GM19372 (cell line): ENCODE measurements around the gene HBQ1.
"Not testable (repeated sequence)": the region's sequence is repeated elsewhere in the genome, so short reads cannot be mapped to it uniquely, and the experiment has no call there.

ENCODE experiments used
- ATAC-seq: cut with Tn5 transposase; IDR thresholded peaks from one replicate; pipeline ENCODE4 v1.9.1; 2021; ENCODE audit warnings: mild to moderate bottlenecking, low read depth, moderate library complexity; ENCODE audit not compliant: unreplicated experiment

Gene HBQ1

DNA sequence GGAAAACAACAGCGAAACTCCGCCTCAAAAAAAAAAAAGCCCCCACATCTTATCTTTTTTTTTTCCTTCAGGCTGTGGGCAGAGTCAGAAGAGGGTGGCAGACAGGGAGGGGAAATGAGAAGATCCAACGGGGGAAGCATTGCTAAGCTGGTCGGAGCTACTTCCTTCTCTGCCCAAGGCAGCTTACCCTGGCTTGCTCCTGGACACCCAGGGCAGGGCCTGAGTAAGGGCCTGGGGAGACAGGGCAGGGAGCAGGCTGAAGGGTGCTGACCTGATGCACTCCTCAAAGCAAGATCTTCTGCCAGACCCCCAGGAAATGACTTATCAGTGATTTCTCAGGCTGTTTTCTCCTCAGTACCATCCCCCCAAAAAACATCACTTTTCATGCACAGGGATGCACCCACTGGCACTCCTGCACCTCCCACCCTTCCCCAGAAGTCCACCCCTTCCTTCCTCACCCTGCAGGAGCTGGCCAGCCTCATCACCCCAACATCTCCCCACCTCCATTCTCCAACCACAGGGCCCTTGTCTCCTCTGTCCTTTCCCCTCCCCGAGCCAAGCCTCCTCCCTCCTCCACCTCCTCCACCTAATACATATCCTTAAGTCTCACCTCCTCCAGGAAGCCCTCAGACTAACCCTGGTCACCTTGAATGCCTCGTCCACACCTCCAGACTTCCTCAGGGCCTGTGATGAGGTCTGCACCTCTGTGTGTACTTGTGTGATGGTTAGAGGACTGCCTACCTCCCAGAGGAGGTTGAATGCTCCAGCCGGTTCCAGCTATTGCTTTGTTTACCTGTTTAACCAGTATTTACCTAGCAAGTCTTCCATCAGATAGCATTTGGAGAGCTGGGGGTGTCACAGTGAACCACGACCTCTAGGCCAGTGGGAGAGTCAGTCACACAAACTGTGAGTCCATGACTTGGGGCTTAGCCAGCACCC, 5.0 kb upstream of the HBQ1 start:
- ATAC-seq = no peak

DNA sequence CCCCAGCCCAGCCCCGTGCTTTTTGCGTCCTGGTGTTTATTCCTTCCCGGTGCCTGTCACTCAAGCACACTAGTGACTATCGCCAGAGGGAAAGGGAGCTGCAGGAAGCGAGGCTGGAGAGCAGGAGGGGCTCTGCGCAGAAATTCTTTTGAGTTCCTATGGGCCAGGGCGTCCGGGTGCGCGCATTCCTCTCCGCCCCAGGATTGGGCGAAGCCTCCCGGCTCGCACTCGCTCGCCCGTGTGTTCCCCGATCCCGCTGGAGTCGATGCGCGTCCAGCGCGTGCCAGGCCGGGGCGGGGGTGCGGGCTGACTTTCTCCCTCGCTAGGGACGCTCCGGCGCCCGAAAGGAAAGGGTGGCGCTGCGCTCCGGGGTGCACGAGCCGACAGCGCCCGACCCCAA, 4.3 kb upstream of the HBQ1 start:
- ATAC-seq = not testable (repeated sequence)

DNA sequence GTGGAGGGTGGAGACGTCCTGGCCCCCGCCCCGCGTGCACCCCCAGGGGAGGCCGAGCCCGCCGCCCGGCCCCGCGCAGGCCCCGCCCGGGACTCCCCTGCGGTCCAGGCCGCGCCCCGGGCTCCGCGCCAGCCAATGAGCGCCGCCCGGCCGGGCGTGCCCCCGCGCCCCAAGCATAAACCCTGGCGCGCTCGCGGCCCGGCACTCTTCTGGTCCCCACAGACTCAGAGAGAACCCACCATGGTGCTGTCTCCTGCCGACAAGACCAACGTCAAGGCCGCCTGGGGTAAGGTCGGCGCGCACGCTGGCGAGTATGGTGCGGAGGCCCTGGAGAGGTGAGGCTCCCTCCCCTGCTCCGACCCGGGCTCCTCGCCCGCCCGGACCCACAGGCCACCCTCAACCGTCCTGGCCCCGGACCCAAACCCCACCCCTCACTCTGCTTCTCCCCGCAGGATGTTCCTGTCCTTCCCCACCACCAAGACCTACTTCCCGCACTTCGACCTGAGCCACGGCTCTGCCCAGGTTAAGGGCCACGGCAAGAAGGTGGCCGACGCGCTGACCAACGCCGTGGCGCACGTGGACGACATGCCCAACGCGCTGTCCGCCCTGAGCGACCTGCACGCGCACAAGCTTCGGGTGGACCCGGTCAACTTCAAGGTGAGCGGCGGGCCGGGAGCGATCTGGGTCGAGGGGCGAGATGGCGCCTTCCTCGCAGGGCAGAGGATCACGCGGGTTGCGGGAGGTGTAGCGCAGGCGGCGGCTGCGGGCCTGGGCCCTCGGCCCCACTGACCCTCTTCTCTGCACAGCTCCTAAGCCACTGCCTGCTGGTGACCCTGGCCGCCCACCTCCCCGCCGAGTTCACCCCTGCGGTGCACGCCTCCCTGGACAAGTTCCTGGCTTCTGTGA, 3.5 kb upstream of the HBQ1 start, which contains the start of gene HBA1:
HBA1 (plus strand) TSS at position 204 of the 906 bp plus-strand sequence; CDS start at position 241, 37 bp downstream.
- not testable (repeated sequence) for ATAC-seq

DNA sequence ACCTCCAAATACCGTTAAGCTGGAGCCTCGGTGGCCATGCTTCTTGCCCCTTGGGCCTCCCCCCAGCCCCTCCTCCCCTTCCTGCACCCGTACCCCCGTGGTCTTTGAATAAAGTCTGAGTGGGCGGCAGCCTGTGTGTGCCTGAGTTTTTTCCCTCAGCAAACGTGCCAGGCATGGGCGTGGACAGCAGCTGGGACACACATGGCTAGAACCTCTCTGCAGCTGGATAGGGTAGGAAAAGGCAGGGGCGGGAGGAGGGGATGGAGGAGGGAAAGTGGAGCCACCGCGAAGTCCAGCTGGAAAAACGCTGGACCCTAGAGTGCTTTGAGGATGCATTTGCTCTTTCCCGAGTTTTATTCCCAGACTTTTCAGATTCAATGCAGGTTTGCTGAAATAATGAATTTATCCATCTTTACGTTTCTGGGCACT, 2.9 kb upstream of the HBQ1 start:
- ATAC-seq = no peak

DNA sequence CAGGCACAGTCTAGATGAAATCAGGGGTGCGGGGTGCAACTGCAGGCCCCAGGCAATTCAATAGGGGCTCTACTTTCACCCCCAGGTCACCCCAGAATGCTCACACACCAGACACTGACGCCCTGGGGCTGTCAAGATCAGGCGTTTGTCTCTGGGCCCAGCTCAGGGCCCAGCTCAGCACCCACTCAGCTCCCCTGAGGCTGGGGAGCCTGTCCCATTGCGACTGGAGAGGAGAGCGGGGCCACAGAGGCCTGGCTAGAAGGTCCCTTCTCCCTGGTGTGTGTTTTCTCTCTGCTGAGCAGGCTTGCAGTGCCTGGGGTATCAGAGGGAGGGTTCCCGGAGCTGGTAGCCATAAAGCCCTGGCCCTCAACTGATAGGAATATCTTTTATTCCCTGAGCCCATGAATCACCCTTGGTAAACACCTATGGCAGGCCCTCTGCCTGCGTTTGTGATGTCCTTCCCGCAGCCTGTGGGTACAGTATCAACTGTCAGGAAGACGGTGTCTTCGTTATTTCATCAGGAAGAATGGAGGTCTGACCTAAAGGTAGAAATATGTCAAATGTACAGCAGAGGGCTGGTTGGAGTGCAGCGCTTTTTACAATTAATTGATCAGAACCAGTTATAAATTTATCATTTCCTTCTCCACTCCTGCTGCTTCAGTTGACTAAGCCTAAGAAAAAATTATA, 2.1 kb upstream of the HBQ1 start:
- ATAC-seq = no peak

DNA sequence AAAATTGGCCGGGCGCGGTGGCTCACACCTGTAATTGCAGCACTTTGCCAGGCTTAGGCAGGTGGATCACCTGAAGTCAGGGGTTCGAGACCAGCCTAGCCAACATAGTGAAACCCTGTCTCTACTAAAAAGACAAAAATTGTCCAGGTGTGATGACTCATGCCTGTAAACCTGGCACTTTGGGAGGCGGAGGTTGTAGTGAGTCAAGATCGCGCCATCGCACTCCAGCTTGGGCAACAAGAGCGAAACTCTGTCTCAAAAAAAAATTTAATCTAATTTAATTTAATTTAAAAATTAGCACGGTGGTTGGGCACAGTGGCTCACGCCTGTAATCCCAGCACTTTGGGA, 1.6 kb upstream of the HBQ1 start:
- no peak for ATAC-seq

DNA sequence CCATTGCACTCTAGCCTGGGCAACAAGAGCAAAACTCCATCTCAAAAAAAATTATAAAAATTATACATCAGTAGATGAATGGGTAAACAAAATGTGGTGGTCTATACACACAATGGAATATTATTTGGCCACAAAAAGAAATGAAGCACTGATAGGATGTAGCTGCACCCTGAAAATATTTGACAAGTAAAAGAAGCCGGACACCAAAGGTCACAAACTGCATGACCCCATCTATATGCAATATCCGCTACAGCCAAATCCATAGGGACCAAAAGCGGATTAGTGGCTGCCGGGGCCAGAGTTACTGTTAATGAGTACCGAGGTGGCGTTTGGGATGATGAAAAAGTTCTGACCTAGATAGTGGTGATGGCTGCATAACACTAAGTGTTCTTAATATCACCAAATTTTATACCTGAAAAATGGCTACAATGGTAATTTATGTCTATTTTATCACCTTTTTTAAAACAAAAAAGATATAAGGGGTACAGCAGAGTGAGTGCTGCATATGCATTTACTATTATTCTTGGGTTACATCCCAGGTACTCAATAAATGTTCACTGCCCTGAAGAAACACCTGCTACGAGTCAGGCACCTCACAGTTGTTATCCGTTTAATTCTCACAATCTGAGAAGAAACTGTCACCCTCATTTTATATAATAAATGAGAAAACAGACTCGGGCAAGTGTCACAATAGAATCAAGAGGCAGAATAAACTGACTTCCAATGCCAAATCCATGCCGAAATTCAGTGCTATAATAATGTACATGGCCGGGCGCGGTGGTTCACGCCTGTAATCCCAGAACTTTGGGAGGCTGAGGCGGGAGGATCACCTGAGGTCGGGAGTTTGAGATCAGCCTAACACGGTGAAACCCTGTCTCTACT, 807 bp upstream of the HBQ1 start:
- no peak for ATAC-seq

DNA sequence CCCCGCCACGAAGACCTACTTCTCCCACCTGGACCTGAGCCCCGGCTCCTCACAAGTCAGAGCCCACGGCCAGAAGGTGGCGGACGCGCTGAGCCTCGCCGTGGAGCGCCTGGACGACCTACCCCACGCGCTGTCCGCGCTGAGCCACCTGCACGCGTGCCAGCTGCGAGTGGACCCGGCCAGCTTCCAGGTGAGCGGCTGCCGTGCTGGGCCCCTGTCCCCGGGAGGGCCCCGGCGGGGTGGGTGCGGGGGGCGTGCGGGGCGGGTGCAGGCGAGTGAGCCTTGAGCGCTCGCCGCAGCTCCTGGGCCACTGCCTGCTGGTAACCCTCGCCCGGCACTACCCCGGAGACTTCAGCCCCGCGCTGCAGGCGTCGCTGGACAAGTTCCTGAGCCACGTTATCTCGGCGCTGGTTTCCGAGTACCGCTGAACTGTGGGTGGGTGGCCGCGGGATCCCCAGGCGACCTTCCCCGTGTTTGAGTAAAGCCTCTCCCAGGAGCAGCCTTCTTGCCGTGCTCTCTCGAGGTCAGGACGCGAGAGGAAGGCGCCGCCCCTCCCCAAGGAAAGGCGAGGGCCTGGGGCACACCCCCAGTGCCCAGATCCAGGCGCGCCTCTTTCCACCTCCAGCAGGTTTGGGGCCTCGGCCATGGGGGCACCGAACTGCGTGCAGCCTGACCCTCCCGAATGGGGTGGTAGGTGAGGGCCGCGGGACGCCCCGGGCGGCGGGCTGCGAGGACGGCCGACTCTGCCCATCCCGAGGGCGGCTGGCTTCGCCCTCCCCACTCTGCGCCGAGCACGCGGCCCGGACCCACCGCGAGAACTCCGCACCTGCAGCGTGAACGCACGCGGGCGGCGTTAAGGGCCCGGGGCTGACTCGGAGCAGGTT, 664 bp downstream of the HBQ1 start:
- no peak for ATAC-seq

DNA sequence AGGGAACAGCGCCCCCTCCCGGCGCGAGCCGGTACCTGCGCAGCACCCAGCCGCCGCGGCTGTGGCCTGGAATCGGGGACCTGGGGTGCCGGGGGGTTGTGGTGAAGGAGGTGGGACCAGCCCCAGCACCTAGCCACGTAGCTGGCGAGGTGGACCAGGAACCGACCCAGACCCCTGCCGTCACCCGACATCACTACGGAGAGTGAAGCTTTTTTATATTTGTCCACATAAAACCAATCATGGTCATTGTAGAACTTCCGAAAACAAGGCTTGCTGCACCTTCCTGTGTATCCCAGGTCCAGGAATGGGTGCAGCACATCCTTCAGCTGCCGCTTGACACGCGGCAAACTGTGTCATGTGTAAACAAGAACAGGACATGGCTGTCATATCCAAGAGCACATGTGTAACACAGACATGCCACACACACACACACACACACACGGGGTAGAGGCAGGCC, 1.3 kb downstream of the HBQ1 start:
- no peak for ATAC-seq

DNA sequence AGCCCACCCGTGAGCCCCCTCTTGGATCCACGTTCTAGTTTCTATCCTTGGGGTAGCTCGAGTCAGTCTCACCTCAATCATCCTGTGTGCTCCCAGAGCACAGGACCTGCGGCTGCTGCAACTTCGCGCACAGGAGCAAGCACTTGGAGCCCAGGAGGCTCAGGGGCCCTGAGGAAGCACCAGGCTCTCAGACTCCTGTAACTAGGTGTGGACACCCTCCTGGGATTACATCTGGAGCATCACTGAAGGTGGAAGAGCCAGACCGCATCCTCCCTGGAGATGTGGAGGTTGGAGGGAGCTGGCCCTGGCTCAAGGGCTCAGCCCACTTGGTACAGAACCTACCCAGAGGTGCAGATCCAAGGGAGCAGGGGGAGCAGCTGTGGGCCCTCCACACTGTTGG, 2.7 kb downstream of the HBQ1 start:
- no peak for ATAC-seq

DNA sequence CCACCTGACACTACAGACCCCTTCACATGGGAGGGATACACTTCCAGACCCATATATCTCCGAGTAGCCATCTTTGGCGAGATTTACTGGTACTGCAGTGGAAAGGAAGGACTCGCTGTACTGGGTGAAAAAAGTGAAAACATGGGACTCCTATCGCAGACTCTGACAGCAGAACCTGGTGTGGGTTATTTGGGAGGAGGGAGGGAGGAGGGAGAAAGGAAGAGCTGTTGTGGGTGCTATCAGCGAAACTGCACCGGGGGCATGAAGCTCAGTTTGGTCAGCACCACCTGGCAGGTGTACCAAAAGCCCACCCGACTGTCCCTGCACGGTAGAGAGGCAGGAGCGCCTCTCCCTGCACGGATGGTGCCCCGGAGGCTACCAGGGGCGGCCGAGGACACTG, 5.0 kb downstream of the HBQ1 start:
- ATAC-seq = no peak

DNA sequence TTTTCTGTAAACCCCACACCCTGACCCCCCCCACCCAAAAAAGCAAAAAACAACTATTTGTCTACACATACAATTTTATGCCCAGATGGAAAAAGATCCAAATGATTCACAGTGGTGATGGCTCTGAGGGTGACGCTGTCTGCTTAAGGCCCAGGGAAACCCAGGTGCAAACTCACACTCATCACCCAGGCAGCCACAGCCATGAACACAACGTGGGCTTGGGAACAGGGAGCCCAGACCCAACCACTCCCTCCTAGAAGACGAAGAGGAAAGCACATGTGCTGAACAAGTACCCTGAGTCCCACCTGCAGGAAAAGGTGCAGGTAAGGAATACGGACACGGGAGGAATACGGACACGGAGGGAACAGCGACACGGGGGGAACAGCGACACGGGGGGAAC, 5.4 kb downstream of the HBQ1 start:
- no peak for ATAC-seq

DNA sequence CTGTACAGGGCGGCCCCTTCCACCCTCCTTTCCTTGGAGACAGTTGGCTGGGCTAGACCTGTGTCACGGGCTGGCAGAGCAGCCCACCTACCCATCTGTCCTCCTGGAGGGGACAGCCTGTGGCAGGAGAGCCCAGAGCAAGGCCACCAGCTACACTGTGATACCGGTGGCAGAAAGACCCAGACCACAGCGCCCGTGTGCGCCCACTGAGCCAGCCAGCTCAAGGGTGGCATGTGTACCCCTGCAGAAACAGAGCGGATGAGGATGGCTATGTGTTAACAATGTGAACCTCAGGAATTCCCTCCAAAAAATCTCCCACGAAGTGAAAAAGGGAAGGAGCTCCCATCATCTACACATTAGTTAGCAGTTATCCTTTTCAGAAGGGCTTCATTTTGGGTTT, 7.1 kb downstream of the HBQ1 start:
- no peak for ATAC-seq

DNA sequence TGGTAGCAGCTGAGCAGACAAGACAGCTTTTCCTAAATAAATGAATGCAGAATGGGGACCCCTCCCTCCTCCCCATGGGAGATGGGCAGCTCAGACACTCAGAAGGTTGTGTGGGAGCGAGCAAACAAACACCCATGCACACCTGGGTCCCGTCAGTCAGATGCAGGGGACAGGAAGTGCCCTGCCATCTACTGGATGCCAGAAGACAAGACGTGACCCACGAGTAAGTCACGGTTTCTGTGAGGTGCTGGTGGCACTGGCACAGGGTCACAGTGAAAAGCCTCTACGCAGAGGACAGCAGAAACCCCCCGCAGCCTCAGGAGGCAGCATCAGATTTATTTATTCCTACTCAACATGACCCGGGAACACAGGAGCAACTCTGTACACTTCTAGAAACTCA, 8.4 kb downstream of the HBQ1 start:
- ATAC-seq = no peak

DNA sequence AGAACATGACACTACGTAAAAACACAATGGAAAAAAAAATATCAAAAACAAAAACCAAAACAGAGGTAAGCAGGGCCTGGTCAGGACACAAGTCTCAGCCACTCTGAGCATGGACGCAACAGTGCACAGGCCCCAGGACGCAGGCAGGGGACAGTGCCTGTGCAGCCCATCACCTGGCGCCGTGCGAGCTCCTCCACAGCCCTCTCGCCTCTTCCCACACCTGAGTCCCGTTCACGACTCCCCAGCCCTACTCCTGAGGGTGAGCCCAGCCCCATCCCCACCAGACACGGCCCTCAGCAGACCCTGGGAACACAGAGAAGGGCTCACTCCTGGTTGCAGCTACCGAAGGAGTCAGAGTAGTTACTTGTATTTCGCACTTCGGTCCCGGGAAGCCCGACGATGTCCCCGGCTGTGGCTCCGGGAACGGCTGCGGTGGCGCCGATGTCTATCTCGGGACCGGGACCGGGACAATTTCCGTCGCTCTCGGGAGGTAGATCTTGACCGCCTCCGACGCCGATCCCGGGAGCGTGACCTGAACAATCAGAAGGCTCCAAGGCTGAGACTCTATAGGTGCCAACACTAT, 9.4 kb downstream of the HBQ1 start:
- ATAC-seq = no peak

DNA sequence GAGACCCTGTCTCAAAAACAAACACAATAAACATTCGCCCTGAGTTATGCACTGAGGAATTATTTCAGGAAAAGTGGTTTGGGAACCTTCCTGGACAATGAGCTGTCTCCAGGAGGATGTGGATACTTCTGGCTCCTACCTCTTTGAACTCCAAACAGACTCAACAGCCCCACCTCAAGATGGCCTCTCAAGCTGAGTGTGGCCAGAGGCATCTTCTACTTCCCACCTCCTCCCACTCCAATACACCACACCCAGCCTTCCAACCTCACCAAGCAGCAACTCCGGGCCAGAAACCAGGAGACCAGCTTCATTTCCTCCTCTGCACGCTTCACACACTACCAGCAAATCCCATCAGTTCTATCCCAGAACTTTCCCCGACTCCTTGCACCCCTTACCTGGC, 11.6 kb downstream of the HBQ1 start:
- ATAC-seq = no peak

DNA sequence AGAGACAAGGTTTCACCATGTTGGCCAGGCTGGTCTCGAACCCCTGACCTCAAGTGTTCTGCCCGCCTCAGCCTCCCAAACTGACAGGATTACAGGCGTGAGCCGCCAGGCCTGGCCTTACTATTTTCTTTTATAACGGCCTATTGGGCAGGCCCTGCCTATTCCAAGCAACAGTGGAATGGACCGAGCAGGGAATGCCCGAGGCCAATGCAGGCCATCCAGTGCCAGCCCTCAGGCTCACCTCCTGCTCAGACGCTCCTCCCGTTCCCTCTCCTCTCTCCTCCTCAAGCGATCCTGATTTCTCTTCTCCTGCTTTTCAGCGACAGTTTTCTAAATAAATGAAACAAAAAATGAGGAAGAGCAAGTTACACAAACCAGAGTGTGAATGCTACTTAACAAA, 12.4 kb downstream of the HBQ1 start:
- ATAC-seq = no peak

DNA sequence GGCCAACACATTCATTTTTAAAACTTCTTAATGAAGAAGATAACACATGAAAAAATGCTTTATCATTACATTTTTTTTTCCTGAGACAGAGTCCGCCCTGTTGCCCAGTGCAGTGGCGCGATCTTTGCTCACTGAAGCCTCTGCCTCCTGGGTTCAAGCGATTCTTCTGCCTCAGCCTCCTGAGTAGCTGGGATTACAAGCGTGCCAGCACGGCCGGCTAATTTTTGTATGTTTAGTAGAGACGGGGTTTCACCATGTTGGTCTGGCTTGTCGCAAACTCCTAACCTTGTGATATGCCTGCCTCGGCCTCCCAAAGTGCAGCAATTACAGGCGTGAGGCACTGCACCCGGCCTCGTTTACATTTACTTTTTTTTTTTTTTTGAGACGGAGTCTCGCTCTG, 13.2 kb downstream of the HBQ1 start:
- no peak for ATAC-seq
